K562 (cell line): ENCODE measurements around the gene SLC4A2. TPM values are rescaled to one million over a fixed set of nuclear protein-coding genes. Genes with fewer than 3 reads are reported as not detected.

Experiments
- CREB3 ChIP-seq: fragments of 450-650 bp; conservative IDR thresholded peaks from 2 replicates; pipeline ENCODE4 v1.6.1; 2016; ENCODE audit warnings: missing genetic modification characterization, low read depth, mild to moderate bottlenecking, missing compliant biosample characterization, moderate library complexity
- E2F6 ChIP-seq, 2 experiments: IDR thresholded peaks; 2 replicates each; pipeline ENCODE4 v1.6.1; 2011; ENCODE audit warnings: borderline replicate concordance in 1 of 2, control low read depth in 1 of 2, low read depth in 1 of 2, low read length in 1 of 2, mild to moderate bottlenecking in 1 of 2, mixed read lengths in 1 of 2, moderate library complexity in 1 of 2; ENCODE audit not compliant: insufficient read depth in 1 of 2, insufficient read length in 1 of 2, poor library complexity in 1 of 2, severe bottlenecking in 1 of 2; ENCODE audit errors: extremely low read depth in 1 of 2
- ETS2 ChIP-seq: IDR thresholded peaks from 2 replicates; pipeline ENCODE4 v1.6.1; 2016; ENCODE audit warnings: borderline replicate concordance, missing genetic modification characterization, mild to moderate bottlenecking, moderate library complexity, missing compliant biosample characterization; ENCODE audit not compliant: poor library complexity, severe bottlenecking
- FIP1L1 ChIP-seq: fragments of 200-400 bp; formaldehyde crosslinking; IDR thresholded peaks from 2 replicates; pipeline ENCODE4 v1.6.1; 2018; ENCODE audit warnings: mild to moderate bottlenecking, low read depth, low read length; ENCODE audit not compliant: poor library complexity, severe bottlenecking
- HBP1 ChIP-seq: fragments of 450-650 bp; formaldehyde crosslinking; IDR thresholded peaks from 2 replicates; pipeline ENCODE4 v1.4.0; 2022; ENCODE audit warnings: missing genetic modification characterization
- KAT7 ChIP-seq: sonication (generic); formaldehyde crosslinking; IDR thresholded peaks from 2 replicates; pipeline ENCODE4 v1.8.0; 2022; ENCODE audit warnings: missing genetic modification reagents, mild to moderate bottlenecking, borderline replicate concordance
- MAX ChIP-seq: sonication (generic); formaldehyde crosslinking; IDR thresholded peaks from 2 replicates; pipeline ENCODE4 v1.9.0; 2022; ENCODE audit warnings: mild to moderate bottlenecking, missing genetic modification reagents
- NR1H2 ChIP-seq: sonication (generic); formaldehyde crosslinking; IDR thresholded peaks from 2 replicates; pipeline ENCODE4 v1.4.0; 2020; ENCODE audit warnings: mild to moderate bottlenecking, missing genetic modification reagents
- NR2C2 ChIP-seq, 2 experiments: fragments of 200-800 bp in 1 of 2; sonication (Bioruptor generic) in 1 of 2; sonication (generic) in 1 of 2; formaldehyde crosslinking in 1 of 2; IDR thresholded peaks; 2 replicates each; pipeline versions ENCODE4 v1.6.1 to v1.8.0; 2016 to 2022; ENCODE audit warnings: mild to moderate bottlenecking in 1 of 2, missing compliant biosample characterization in 1 of 2, missing genetic modification characterization in 1 of 2, missing genetic modification reagents in 1 of 2
- RBBP5 ChIP-seq: fragments of 200-600 bp; sonication (generic); IDR thresholded peaks from 2 replicates; pipeline ENCODE4 v1.6.1; 2012; ENCODE audit warnings: borderline replicate concordance, mild to moderate bottlenecking, low read length, control low read depth, inconsistent platforms; ENCODE audit not compliant: insufficient read depth, poor library complexity, severe bottlenecking
- RBM15 ChIP-seq: fragments of 200-400 bp; formaldehyde crosslinking; IDR thresholded peaks from 2 replicates; pipeline ENCODE4 v1.6.1; 2018; ENCODE audit warnings: mild to moderate bottlenecking, low read length, moderate library complexity; ENCODE audit not compliant: insufficient read depth
- TCF7 ChIP-seq: sonication (generic); IDR thresholded peaks from 2 replicates; pipeline ENCODE4 v1.6.1; 2016; ENCODE audit warnings: antibody characterized with exemption, borderline replicate concordance
- UBTF ChIP-seq, 2 experiments: IDR thresholded peaks; 2 replicates each; pipeline ENCODE4 v1.6.1; 2012; ENCODE audit warnings: improper control_type of control experiment in 2 of 2, low read depth in 2 of 2, low read length in 2 of 2, borderline replicate concordance in 1 of 2
- ZNF511 ChIP-seq: sonication (generic); formaldehyde crosslinking; IDR thresholded peaks from 2 replicates; pipeline ENCODE4 v1.8.0; 2022; ENCODE audit warnings: mild to moderate bottlenecking, missing genetic modification reagents
- ZNF76 ChIP-seq: fragments of 250-450 bp; sonication (Bioruptor Pico); IDR thresholded peaks from 2 replicates; pipeline ENCODE4 v1.4.0; 2020; ENCODE audit warnings: mild to moderate bottlenecking, moderate library complexity, borderline replicate concordance
- polyA plus RNA-seq, 8 experiments: library from polyadenylated mRNA; depleted of rRNA in 4 of 8; stranded (reverse) in 5 of 8; unstranded in 3 of 8; fragments of >200 nt; fragmentation: Nextera tagmentation in 2 of 8; fragmentation: Illumina TruSeq in 1 of 8; extraction: Ambion mirVana in 2 of 8; extraction: Trizol in 1 of 8; gene quantifications; 2 replicates each; pipeline versions ENCODE4 v1.2.1 to v1.2.3, GENCODE V29; 2011 to 2014; ENCODE audit warnings: inconsistent platforms in 1 of 8, missing spikeins in 1 of 8
- total RNA-seq, 7 experiments: library from RNA; depleted of rRNA in 6 of 7; stranded (reverse); fragments of >200 nt in 6 of 7; fragmentation: Illumina TruSeq in 2 of 7; extraction: Trizol in 2 of 7; gene quantifications; 2 replicates each; pipeline versions ENCODE4 v1.2.1 to v1.2.3, GENCODE V29; 2011 to 2021; ENCODE audit warnings: low replicate concordance in 1 of 7

The SLC4A2 gene
- total and polyA plus RNA-seq, 9 of the 15 experiments (the other 6 are each of a cell fraction or from before 2014, with no cell fraction given) = 11.4 to 375 (median 130) TPM

GRCh38 chr7:151081170-151082101 is 22.0 kb downstream of the SLC4A2 start (continued):
- peak; percentile 94 to 97 for TF ChIP-seq UBTF (IDR thresholded peaks at IDR 0.05; ENCODE audit: borderline replicate concordance in 1 of 2, low read depth in 2 of 2, low read length in 2 of 2)
- TF ChIP-seq CREB3 = peak; percentile 47; the same call in 1 of the 2 replicates
- peak in 1 of 2 experiments; percentile 56 for TF ChIP-seq E2F6 (IDR thresholded peaks at IDR 0.05; ENCODE audit: borderline replicate concordance in 1 of 2, extremely low read depth in 1 of 2, insufficient read depth in 1 of 2, insufficient read length in 1 of 2, low read depth in 1 of 2, low read length in 1 of 2, poor library complexity in 1 of 2, severe bottlenecking in 1 of 2)
- TF ChIP-seq NR1H2 = no peak
- TF ChIP-seq ZNF76 (CRISPR knock-in tag) = peak; percentile 60; the same call in 1 of the 2 replicates
- TF ChIP-seq KAT7 (CRISPR knock-in tag) = peak; percentile 24; the same call in 1 of the 2 replicates
- TF ChIP-seq MAX (CRISPR knock-in tag) = peak; percentile 50
- peak; percentile 12; the same call in 1 of the 2 replicates for TF ChIP-seq TCF7
- TF ChIP-seq RBM15 = 0 out of 2 replicates have a peak, but pooled peaks have one; percentile 66
- peak; percentile 87 for TF ChIP-seq FIP1L1
- TF ChIP-seq NR2C2 (CRISPR knock-in tag; IDR thresholded peaks at IDR 0.05) = no peak
- TF ChIP-seq NR2C2 (tag; IDR thresholded peaks at IDR 0.05) = 0 out of 2 replicates have a peak, but pooled peaks have one; percentile 14
- TF ChIP-seq ETS2 (tag) = peak; percentile 66
- TF ChIP-seq RBBP5 = peak; percentile 17
- peak; percentile 17 for TF ChIP-seq ZNF511
- TF ChIP-seq HBP1 (CRISPR knock-in tag) = 0 out of 2 replicates have a peak, but pooled peaks have one; percentile 47
